IPS-NIHi7 (cell line): ENCODE measurements around the gene IL10RA.
"Not testable (repeated sequence)": the region's sequence is repeated elsewhere in the genome, so short reads cannot be mapped to it uniquely, and the experiment has no call there.

Source experiments
- DNase-seq: peaks from one replicate; pipeline ENCODE4 v3.0.0; 2012; ENCODE audit warnings: mixed read lengths; ENCODE audit errors: extremely low spot score

The IL10RA gene

GRCh38 chr11:118007040-118007439 is 20.8 kb downstream of the IL10RA start:
- DNase-seq, result no peak

- not testable (repeated sequence) for DNase-seq
Observed at GRCh38 chr11:118007563-118008270, 21.5 kb downstream of the IL10RA start.

- DNase-seq, result no peak
Observed at GRCh38 chr11:118008271-118008911, 22.2 kb downstream of the IL10RA start.

GRCh38 chr11:118009864-118010737 is 23.9 kb downstream of the IL10RA start:
- no peak for DNase-seq

- no peak for DNase-seq
Observed at GRCh38 chr11:118010738-118011461, 24.7 kb downstream of the IL10RA start.

GRCh38 chr11:118012083-118012669 is 26.0 kb downstream of the IL10RA start:
- peak; percentile 34 for DNase-seq

GRCh38 chr11:118014022-118014421 is 27.8 kb downstream of the IL10RA start:
- DNase-seq, result no peak

GRCh38 chr11:118015385-118015841 is 29.2 kb downstream of the IL10RA start:
- DNase-seq, result no peak

GRCh38 chr11:118016104-118016503 is 29.9 kb downstream of the IL10RA start:
- DNase-seq, result no peak

GRCh38 chr11:118017111-118017510 is 30.9 kb downstream of the IL10RA start:
- no peak for DNase-seq

- DNase-seq, result no peak
Observed at GRCh38 chr11:118017631-118018315, 31.6 kb downstream of the IL10RA start.

GRCh38 chr11:118018401-118018800 is 32.2 kb downstream of the IL10RA start:
- DNase-seq, result no peak

GRCh38 chr11:118021146-118021545 is 35.0 kb downstream of the IL10RA start:
- no peak for DNase-seq

GRCh38 chr11:118027694-118028093 is 41.5 kb downstream of the IL10RA start:
- DNase-seq, result no peak

- no peak for DNase-seq
Observed at GRCh38 chr11:118028626-118029025, 42.4 kb downstream of the IL10RA start.

GRCh38 chr11:118033443-118033842 is 47.2 kb downstream of the IL10RA start:
- no peak for DNase-seq

- DNase-seq, result no peak
Observed at GRCh38 chr11:118042141-118042540, 55.9 kb downstream of the IL10RA start.

- DNase-seq, result no peak
Observed at GRCh38 chr11:118042796-118043195, 56.6 kb downstream of the IL10RA start.

GRCh38 chr11:118045191-118045590 is 59.0 kb downstream of the IL10RA start:
- DNase-seq, result no peak

GRCh38 chr11:118046051-118046963 is 60.1 kb downstream of the IL10RA start:
- no peak for DNase-seq
